AG09309 (cell line): ENCODE data around the gene RAD52.

Source experiments
- DNase-seq: peaks from one replicate; pipeline ENCODE4 v3.0.0-alpha.2; 2010; ENCODE audit warnings: low read depth
- H3K4me3 ChIP-seq: 2 replicates; pipeline ENCODE4 v1.5.1; 2011; ENCODE audit warnings: mild to moderate bottlenecking, low read depth, low read length, moderate library complexity; ENCODE audit not compliant: control insufficient read depth
- TF ChIP-seq, protein P1 (sequence below): IDR thresholded peaks from 2 replicates; pipeline ENCODE4 v1.5.1; 2011; ENCODE audit warnings: mild to moderate bottlenecking, low read depth, low read length, inconsistent platforms; ENCODE audit not compliant: insufficient read depth, control insufficient read depth; ENCODE audit errors: missing control alignments

Gene RAD52

DNA sequence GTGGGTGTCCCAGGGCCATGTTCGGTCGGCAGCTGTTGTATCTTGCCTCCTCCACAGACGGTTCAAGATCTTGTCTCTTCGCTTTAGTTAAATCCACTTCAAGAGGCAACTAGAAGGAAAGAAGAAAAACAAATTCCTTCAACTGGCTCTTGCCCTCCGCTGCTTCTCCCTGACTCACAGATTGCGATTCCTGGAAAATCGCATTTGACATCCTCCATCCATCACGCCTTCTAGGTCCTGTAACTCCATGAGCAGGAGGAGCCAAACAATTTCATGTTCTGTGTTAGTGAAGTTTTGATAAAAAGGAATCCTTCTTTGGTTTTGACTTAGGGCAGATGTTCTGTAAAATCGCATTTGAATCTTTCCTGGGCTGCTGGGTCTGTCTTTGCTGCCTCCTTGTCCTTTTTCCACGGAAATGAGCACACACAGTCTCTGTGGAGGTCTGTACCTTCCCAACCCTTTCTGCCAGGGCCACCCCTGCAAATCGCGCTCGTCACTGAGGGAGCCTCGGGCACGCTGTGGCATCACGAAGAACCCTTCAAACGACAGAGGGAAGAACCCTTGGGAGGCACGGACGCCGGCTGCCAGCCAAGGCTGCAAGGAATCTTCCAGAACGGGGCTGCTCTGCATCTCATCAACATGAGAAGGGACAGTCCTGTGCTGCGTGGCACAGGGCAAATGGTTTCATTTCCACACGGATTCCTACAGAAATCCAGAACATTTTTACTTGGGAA, 32.6 kb downstream of the RAD52 start:
- no peak for DNase-seq
- TF ChIP-seq, protein P1, sequence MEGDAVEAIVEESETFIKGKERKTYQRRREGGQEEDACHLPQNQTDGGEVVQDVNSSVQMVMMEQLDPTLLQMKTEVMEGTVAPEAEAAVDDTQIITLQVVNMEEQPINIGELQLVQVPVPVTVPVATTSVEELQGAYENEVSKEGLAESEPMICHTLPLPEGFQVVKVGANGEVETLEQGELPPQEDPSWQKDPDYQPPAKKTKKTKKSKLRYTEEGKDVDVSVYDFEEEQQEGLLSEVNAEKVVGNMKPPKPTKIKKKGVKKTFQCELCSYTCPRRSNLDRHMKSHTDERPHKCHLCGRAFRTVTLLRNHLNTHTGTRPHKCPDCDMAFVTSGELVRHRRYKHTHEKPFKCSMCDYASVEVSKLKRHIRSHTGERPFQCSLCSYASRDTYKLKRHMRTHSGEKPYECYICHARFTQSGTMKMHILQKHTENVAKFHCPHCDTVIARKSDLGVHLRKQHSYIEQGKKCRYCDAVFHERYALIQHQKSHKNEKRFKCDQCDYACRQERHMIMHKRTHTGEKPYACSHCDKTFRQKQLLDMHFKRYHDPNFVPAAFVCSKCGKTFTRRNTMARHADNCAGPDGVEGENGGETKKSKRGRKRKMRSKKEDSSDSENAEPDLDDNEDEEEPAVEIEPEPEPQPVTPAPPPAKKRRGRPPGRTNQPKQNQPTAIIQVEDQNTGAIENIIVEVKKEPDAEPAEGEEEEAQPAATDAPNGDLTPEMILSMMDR, result no peak
- H3K4me3 ChIP-seq, result no peak overlapping the region

DNA sequence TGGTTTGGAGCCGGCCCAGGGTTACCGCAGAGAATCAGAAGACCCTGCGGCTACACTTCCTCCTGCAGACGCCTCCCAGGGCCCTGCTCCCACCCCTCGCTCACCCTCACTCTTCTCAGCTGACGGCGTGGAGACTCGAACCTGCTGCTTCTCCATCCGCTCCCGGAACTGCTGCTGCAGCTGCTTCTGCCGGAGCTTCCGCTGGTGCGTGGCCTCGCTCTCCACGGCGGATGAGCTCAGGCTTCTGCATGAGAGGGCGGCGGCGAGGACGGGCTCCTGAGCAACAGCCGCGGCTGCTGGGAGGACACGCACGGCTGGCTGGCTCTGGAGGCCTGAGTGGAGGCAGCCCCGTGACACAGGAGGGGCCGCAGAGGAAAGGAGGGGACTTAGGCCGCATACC, 33.3 kb downstream of the RAD52 start:
- H3K4me3 ChIP-seq, result no peak overlapping the region
- DNase-seq, result no peak
- TF ChIP-seq, protein P1, result no peak

DNA sequence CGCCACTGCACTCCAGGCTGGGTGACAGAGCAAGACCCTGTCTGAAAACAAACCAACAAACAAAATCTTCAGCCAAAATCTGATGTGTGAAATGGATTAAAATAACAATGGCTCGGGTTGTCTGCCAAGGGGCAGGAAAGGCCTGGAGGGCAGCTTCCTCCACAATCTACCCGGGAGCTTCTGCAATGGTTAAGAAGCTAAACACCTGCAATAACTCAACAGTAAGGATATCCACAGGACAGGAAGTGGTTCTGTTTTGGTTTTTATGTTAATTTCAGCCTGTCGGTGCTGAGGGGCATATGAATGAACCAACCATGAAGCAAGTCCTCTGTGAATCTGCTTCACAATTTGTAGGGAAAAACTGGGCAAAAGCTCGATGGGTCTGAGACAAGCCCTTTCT, 34.4 kb downstream of the RAD52 start:
- TF ChIP-seq, protein P1, result no peak

DNA sequence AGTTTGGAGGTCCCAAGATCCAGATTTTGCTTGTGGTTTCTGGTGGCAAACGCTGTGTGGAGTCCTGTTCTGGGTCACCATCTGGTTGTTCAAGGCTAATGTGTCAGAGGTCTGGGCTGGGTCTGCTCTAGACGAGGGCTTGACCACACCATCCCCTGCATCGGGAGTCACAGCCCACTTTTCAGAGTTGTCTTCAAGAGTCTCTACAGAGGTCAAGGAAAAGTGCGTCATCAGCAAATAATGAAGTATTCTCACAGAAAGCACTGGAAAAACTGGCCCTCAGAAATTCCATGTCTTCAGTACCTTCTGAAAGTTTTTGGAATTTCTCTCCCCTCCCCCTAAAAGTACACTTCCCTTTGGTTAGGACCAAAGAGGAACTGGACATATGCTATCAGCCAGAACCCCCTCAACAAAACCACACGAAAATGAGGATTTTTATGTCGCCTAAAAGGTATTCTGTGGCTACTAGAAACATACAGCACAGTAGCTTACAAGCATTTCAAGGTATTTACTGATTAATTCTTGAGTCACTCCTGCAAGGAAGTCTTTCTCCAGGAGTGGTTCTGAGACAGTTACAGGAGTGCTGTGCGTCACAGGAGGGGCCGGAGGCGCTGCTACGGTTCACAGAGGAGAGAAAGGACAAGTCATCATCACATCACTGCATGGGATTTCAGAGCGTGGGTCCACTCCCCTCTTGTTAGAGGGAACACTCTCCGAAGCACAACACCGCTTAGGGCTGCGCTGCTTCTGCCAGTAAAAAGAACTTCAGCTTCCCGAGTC, 35.4 kb downstream of the RAD52 start:
- no peak overlapping the region for H3K4me3 ChIP-seq
- TF ChIP-seq, protein P1, result no peak
- DNase-seq, result peak; percentile 5

More for the DNA sequence above, 34.4 kb downstream of the RAD52 start:
- DNase-seq, result no peak
- H3K4me3 ChIP-seq, result no peak overlapping the region

DNA sequence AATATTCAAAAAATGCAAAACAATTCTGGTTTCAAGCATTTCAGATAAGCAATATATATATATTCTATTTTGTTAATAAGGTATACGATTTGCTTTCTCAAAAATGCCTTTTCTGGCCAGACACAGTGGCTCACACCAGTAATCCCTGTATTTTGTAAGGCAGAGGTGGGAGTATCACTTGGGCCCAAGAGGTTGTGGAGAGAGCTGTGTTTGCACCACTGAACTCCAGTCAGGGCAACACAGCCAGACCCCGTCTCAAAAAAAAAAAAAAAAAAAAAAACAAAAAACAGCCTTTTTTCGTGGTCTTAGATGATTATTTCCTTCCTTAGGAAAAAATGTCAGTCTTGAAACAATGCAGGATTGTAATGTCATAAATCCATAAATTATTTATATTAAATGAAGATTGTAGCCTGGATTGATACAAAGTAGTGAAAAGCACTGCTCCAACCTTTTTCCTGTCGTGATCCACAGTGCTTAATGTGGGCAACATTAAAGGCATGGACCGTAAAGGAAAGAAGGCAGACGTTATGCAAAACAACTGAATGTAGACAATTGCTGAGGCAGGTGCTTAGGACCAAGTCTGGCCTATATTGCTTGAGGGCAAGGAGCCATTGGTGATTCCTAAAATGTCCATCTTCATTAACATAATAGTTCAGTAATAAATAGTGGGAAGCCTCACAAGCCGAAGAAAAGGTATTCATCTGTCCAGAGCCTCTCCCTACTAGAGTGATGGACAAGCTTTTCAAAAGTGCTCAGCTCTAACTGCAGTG, 36.8 kb downstream of the RAD52 start:
- TF ChIP-seq, protein P1, result no peak
- no peak overlapping the region for H3K4me3 ChIP-seq
- no peak for DNase-seq

DNA sequence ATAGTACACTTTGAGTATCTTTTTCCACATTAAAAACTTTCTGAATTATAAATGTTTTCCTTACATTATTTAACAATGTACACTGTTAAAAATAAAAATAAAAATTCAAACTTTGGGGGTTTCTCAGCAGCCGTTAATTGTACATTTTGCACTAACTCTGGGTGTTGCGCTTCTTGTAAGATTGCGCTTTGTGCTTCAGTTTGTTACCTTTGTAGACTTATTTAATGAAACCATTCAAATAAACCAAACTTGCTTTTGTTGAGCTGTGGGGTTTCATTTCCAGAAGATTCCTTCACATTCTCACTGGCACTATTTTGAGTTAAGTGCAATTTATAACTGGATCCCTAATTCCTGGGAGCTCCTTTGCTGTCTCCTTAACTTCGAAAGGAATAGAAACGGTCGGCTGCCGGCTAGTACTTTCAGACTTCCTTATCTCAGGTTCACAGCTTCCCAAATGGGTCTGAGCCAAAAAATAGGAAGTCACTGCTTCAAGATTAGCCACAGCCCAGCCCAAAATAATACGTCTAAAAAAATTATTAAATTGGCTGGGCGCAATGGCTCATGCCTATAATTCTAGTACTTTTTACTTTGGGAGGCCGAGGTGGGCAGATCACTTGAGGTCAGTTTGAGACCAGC, 38.2 kb downstream of the RAD52 start:
- TF ChIP-seq, protein P1, result no peak
- no peak for DNase-seq
- H3K4me3 ChIP-seq, result no peak overlapping the region
